ENCODE measurements around the gene DNAJB6.

DNAJB6 gene

DNA sequence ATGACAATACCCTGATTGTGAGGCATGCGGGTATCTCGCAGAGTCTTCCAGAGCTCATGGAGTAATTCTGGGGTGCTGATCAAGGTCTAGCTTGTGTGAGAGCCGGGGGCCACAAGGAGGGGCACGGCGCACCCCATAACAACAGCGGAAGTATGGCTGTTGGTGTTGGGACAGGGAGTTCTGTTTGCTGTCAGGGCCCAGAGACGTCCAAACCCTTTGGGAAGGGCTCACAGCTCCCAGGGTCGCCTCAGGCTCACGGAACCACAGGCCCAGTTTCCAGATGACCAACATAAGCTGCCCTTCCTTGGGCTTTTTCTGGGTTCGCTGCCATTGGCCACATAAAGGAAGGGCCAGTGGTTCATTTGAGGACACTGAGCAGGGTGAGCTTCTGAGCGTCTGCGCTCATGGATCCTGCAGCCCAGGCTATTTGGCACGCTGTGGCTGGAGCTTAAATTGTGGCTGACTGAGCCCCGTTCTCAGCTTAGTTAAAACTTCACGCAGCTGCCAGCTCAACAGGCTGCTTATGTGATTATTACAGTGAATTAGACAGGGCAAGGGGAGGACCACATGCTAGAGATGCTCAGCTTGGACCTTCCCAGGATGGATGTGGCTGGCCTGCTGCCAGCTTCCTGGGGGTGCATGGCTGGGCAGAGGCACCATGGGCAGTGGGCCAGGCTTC, 92.3 kb downstream of the DNAJB6 start:
- in situ Hi-C loops (cut with MboI; ENCODE audit: low pct_unique_long_range_greater_than_20kb, low sequenced_read_pairs, unreplicated experiment), result no loop called here
- DNase-seq (ENCODE audit: low spot score), result no peak

DNA sequence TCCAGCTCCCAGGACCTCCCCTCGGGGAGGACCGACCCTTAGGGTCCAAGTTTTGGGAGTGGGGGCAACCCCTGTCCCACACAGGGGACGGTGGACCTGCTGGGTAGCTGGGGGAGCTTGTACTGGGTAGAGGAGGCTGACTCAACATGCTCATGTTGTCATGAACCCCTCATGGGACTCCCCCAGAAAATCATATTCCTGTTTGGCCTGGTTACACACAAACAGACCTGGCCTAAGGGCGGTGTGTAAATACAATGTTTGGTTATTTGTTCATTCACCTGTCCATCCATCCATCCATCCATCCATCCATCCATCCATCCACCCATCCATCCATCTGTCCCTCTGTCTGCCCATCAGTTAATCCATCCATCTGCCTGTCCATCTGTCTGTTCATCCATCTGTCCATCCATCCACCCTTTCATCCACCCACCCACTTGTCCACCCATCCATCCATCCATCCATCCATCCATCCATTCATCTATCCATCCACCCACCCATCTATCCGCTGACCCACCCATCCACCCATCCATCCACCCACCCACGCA, 92.9 kb downstream of the DNAJB6 start:
- TF ChIP-seq, protein P1, sequence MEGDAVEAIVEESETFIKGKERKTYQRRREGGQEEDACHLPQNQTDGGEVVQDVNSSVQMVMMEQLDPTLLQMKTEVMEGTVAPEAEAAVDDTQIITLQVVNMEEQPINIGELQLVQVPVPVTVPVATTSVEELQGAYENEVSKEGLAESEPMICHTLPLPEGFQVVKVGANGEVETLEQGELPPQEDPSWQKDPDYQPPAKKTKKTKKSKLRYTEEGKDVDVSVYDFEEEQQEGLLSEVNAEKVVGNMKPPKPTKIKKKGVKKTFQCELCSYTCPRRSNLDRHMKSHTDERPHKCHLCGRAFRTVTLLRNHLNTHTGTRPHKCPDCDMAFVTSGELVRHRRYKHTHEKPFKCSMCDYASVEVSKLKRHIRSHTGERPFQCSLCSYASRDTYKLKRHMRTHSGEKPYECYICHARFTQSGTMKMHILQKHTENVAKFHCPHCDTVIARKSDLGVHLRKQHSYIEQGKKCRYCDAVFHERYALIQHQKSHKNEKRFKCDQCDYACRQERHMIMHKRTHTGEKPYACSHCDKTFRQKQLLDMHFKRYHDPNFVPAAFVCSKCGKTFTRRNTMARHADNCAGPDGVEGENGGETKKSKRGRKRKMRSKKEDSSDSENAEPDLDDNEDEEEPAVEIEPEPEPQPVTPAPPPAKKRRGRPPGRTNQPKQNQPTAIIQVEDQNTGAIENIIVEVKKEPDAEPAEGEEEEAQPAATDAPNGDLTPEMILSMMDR (IDR thresholded peaks at IDR 0.05; ENCODE audit: extremely low read depth, insufficient read depth, missing control alignments), result no peak
- in situ Hi-C loops (cut with MboI; ENCODE audit: low pct_unique_long_range_greater_than_20kb, low sequenced_read_pairs, unreplicated experiment), result no loop called here
- no peak for DNase-seq (ENCODE audit: low spot score)

More for the DNA sequence above, 92.3 kb downstream of the DNAJB6 start:
- TF ChIP-seq, protein P1 (IDR thresholded peaks at IDR 0.05; ENCODE audit: extremely low read depth, insufficient read depth, missing control alignments), result no peak

DNA sequence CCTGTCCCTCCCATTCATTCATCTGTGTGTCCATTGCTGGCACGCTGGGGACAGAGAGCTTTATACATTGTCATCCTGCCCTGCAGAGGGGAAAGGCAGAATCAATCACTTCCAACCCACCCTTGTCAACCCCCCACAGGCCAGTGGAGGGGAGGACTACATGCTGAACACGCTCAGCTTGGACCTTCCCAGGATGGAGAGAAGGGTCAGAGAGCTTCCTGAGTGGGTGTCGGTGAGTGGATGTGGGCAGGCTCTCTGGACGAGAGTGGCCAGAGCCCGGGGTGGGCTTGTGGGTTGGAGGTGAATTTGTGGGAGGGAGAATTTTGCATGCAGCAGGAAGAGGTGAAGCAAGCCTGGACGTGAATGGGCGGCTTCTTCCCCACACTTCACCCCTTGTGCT, 93.9 kb downstream of the DNAJB6 start:
- no peak for DNase-seq (ENCODE audit: low spot score)
- TF ChIP-seq, protein P1 (IDR thresholded peaks at IDR 0.05; ENCODE audit: extremely low read depth, insufficient read depth, missing control alignments), result no peak
- in situ Hi-C loops (cut with MboI; ENCODE audit: low pct_unique_long_range_greater_than_20kb, low sequenced_read_pairs, unreplicated experiment), result no loop called here

DNA sequence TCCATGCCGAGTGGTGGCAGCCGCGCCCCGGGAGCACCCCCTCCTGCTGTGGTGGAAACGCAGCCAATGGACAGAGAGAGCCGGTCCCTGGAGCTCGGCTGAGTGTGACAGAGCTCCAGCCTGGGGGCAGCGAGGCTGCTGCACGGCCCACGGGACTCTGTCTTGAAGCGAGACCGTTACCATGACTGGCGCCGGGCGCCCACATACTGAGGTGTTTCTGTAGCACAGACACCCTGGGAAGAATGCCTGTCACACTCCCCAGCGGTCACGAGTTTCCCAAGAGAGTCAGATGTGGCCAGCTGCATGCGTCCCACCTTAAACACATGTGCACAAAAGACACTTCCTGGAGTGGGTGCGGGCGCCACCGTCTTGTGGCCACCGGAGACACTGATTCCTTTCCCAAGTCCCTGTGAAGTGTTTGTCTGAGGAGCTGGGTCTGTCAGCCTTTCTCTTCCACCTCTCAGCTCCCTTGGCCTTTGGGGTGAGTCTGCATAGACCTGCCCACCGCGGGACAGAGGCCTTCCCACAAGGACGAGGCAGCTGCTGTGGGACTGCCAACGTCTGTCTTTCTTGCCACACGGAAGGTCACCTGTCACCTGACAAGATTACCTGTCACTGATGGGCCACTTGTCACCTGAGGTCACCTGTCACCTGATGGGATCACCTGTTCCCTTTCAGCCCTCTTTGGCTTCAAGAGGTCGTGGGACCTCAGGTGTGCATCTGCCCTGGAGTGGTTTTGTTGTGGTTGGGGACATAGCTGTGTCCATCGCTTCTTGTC, 94.6 kb downstream of the DNAJB6 start:
- TF ChIP-seq, protein P1 (IDR thresholded peaks at IDR 0.05; ENCODE audit: extremely low read depth, insufficient read depth, missing control alignments), result no peak
- in situ Hi-C loops (cut with MboI; ENCODE audit: low pct_unique_long_range_greater_than_20kb, low sequenced_read_pairs, unreplicated experiment), result no loop called here
- DNase-seq (ENCODE audit: low spot score), result no peak

DNA sequence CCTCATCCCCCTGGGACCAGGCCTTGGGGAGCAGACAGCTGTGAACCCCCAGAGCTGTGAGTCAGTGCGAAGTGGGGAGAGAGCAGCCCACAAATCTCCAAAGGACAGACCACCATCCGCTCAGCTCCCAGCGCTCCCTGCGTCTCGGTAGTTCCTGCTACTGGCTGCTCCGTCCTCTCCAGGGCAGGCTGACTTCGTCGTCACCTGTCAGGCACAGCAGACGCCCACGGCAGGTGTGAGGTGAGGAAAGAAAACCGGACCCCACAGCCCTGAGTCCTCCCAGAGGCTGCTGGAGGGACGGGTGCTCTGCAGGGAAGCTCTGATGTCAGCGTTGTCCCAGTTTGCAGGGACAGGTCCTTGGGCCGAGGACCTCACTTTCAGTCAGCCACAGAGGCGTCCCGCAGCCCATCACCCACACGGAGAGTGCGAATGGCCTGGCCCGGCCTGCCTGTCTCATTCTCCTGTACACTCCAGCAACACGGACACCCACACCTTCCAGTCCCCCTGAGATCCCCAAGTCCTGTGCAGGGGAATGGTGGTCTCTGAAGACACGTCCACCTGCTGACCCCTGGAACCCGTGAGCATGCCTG, 95.2 kb downstream of the DNAJB6 start:
- in situ Hi-C loops (cut with MboI; ENCODE audit: low pct_unique_long_range_greater_than_20kb, low sequenced_read_pairs, unreplicated experiment), result no loop called here
- TF ChIP-seq, protein P1 (IDR thresholded peaks at IDR 0.05; ENCODE audit: extremely low read depth, insufficient read depth, missing control alignments), result no peak
- DNase-seq (ENCODE audit: low spot score), result no peak

DNA sequence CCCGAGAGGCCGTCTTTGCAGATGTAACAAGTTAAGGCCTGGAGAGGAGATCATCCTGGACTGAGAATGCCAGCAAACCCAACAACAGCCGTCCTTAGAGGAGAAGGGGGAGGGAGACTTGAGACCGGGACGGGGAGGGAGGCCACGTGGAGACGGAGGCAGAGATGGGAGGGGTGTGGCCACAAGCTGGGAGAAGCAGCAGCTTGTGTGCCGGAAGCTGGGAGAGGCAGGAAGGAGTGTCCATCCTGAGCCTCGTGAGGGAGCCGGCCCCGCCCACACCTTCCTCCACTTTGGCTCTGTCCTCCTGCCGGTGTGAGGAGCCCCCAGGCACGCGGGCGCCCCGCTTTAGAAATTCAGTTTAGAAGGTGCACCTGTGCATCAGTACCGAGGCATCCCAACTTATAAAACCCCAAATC, 95.7 kb downstream of the DNAJB6 start:
- DNase-seq (ENCODE audit: low spot score), result no peak
- in situ Hi-C loops (cut with MboI; ENCODE audit: low pct_unique_long_range_greater_than_20kb, low sequenced_read_pairs, unreplicated experiment), result no loop called here
- TF ChIP-seq, protein P1 (IDR thresholded peaks at IDR 0.05; ENCODE audit: extremely low read depth, insufficient read depth, missing control alignments), result no peak
